Hepatocyte (in vitro differentiated cells): Measurements from ENCODE around the gene MCRS1. TPM values are rescaled to one million over a fixed set of nuclear protein-coding genes. Genes with fewer than 3 reads are reported as not detected.
"Not testable (repeated sequence)": the region's sequence is repeated elsewhere in the genome, so short reads cannot be mapped to it uniquely, and the experiment has no call there.

Experiments
- DNase-seq: peaks from one replicate; pipeline ENCODE4 v3.0.0-alpha.2; 2016; ENCODE audit warnings: low spot score
- H2AFZ ChIP-seq: fragments of 200-600 bp; sonication (generic); 2 replicates; pipeline ENCODE4 v1.6.0; 2016; ENCODE audit warnings: antibody characterized with exemption, mild to moderate bottlenecking
- H3K27ac ChIP-seq: fragments of 200-600 bp; sonication (generic); 2 replicates; pipeline ENCODE4 v1.5.1; 2016; ENCODE audit warnings: mild to moderate bottlenecking
- H3K27me3 ChIP-seq: fragments of 200-600 bp; sonication (generic); 2 replicates; pipeline ENCODE4 v1.6.1; 2016
- H3K36me3 ChIP-seq: fragments of 200-600 bp; sonication (generic); replicated peaks from 2 replicates; pipeline ENCODE4 v1.5.1; 2016; ENCODE audit warnings: low read depth; ENCODE audit not compliant: insufficient read depth
- H3K4me1 ChIP-seq: fragments of 200-600 bp; sonication (generic); 2 replicates; pipeline ENCODE4 v1.5.1; 2016; ENCODE audit warnings: mild to moderate bottlenecking, moderate library complexity; ENCODE audit not compliant: insufficient read depth
- H3K4me2 ChIP-seq: fragments of 200-600 bp; sonication (generic); 2 replicates; pipeline ENCODE4 v1.6.0; 2016
- H3K4me3 ChIP-seq: fragments of 200-600 bp; sonication (generic); 2 replicates; pipeline ENCODE4 v1.5.1; 2016; ENCODE audit warnings: mild to moderate bottlenecking
- H3K79me2 ChIP-seq: fragments of 200-600 bp; sonication (generic); 2 replicates; pipeline ENCODE4 v1.6.0; 2017; ENCODE audit warnings: mild to moderate bottlenecking
- H3K9me2 ChIP-seq: fragments of 200-600 bp; sonication (generic); replicated peaks from 2 replicates; pipeline ENCODE4 v1.6.0; 2017; ENCODE audit warnings: mild to moderate bottlenecking; ENCODE audit not compliant: insufficient read depth
- H3K9me3 ChIP-seq: fragments of 200-600 bp; sonication (generic); 2 replicates; pipeline ENCODE4 v1.5.1; 2016; ENCODE audit warnings: low read depth, mild to moderate bottlenecking
- H4K20me1 ChIP-seq: fragments of 200-600 bp; sonication (generic); 2 replicates; pipeline ENCODE4 v1.6.0; 2016; ENCODE audit warnings: mild to moderate bottlenecking; ENCODE audit not compliant: insufficient read depth, poor library complexity, severe bottlenecking
- CTCF ChIP-seq: fragments of 200-600 bp; sonication (generic); IDR thresholded peaks from 2 replicates; pipeline ENCODE4 v1.5.1; 2016; ENCODE audit warnings: antibody characterized with exemption, mild to moderate bottlenecking; ENCODE audit not compliant: poor library complexity
- EZH2 ChIP-seq: fragments of 200-600 bp; sonication (generic); IDR thresholded peaks from 2 replicates; pipeline ENCODE4 v1.6.1; 2016; ENCODE audit warnings: antibody characterized with exemption, mild to moderate bottlenecking, borderline replicate concordance
- EZH2phosphoT487 ChIP-seq: fragments of 200-600 bp; sonication (generic); IDR thresholded peaks from one replicate; pipeline ENCODE4 v1.6.1; 2018; ENCODE audit warnings: antibody characterized with exemption, mild to moderate bottlenecking, low read depth, moderate library complexity; ENCODE audit not compliant: unreplicated experiment, severe bottlenecking
- WGBS: methylation state at CpG from one replicate; pipeline ENCODE4 v1.1.6; 2016; ENCODE audit warnings: low lambda C conversion rate; ENCODE audit errors: missing lambda C conversion rate; 5-methylcytosine and 5-hydroxymethylcytosine counted together
- polyA plus RNA-seq: library from polyadenylated mRNA; unstranded; fragments of >200 nt; fragmentation: Nextera tagmentation; extraction: Ambion mirVana; gene quantifications from 2 replicates; pipeline ENCODE4 v1.2.1, GENCODE V29; 2016
- small RNA-seq: library from RNA; depleted of rRNA; stranded (forward); fragments of <200 nt; gene quantifications from one replicate; pipeline ENCODE3, GENCODE V24; 2014
- total RNA-seq: library from RNA; depleted of rRNA; stranded (reverse); fragments of >200 nt; gene quantifications from 2 replicates; pipeline ENCODE4 v1.2.3, GENCODE V29; 2014

The MCRS1 gene
- total and polyA plus RNA-seq, 2 experiments from 2014 or later, result 51.4 to 57.7 TPM

GRCh38 chr12:49515266-49515665, 52.7 kb downstream of the MCRS1 start:
- WGBS, result 69% methylated on average over 5 of the region's 5 CpGs
- Histone ChIP-seq H3K27ac (no peak overlapping the region), H3K27me3 (no peaks in the 10 kb centered on the region), H3K79me2 (no peaks in the 10 kb centered on the region), H2AFZ (no peak overlapping the region), H3K9me2 (no peaks in the 10 kb centered on the region), H3K9me3 (no peaks in the 10 kb centered on the region), H3K4me3 (no peak overlapping the region), H3K36me3 (no peaks in the 10 kb centered on the region), H3K4me2 (no peak overlapping the region), H4K20me1 (no peaks in the 10 kb centered on the region), H3K4me1 (no peaks in the 10 kb centered on the region)
- no peak for DNase-seq
- TF ChIP-seq CTCF, result no peak
- no peak for TF ChIP-seq EZH2phosphoT487
- no peak for TF ChIP-seq EZH2

GRCh38 chr12:49512546-49512945, 55.4 kb downstream of the MCRS1 start:
- Histone ChIP-seq H3K4me3 (no peak overlapping the region), H3K9me2 (no peaks in the 10 kb centered on the region), H3K27ac (no peak overlapping the region), H3K9me3 (no peaks in the 10 kb centered on the region), H3K27me3 (no peaks in the 10 kb centered on the region), H3K36me3 (no peaks in the 10 kb centered on the region), H3K4me1 (no peaks in the 10 kb centered on the region), H3K4me2 (no peak overlapping the region), H4K20me1 (no peaks in the 10 kb centered on the region), H3K79me2 (no peaks in the 10 kb centered on the region), H2AFZ (no peak overlapping the region)
- 81% methylated on average over 1 of the region's 1 CpG for WGBS
- no peak for DNase-seq
- TF ChIP-seq CTCF (no peak), EZH2phosphoT487 (no peak), EZH2 (no peak)

GRCh38 chr12:49511410-49511809, 56.5 kb downstream of the MCRS1 start:
- H3K4me1 ChIP-seq, result no peaks in the 10 kb centered on the region
- H3K79me2 ChIP-seq, result no peaks in the 10 kb centered on the region
- H3K4me2 ChIP-seq, result no peak overlapping the region
- H3K27ac ChIP-seq, result no peak overlapping the region
- DNase-seq, result no peak
- no peak for TF ChIP-seq EZH2
- no peak for TF ChIP-seq CTCF
- TF ChIP-seq EZH2phosphoT487, result no peak
- H3K9me2 ChIP-seq, result no peaks in the 10 kb centered on the region
- no peaks in the 10 kb centered on the region for H4K20me1 ChIP-seq
- H2AFZ ChIP-seq, result no peak overlapping the region
- no peak overlapping the region for H3K4me3 ChIP-seq
- no peaks in the 10 kb centered on the region for H3K27me3 ChIP-seq
- H3K9me3 ChIP-seq, result no peaks in the 10 kb centered on the region
- no peaks in the 10 kb centered on the region for H3K36me3 ChIP-seq

- H3K4me3 ChIP-seq, DNase-seq, H2AFZ ChIP-seq, H3K27me3 ChIP-seq, H4K20me1 ChIP-seq, H3K79me2 ChIP-seq, H3K36me3 ChIP-seq, H3K9me3 ChIP-seq, H3K4me1 ChIP-seq, H3K9me2 ChIP-seq, H3K4me2 ChIP-seq, H3K27ac ChIP-seq: not testable (repeated sequence)
- 96% methylated on average over 8 of the region's 8 CpGs for WGBS
These were observed 58.3 kb downstream of the MCRS1 start for GRCh38 chr12:49509681-49510080.

Small RNAs within 50 kb of the gene (small RNA-seq; reads per million reads assigned to genes)
- gene POLR2KP1, result not detected
- gene RNU6-834P, result not detected

Other genes starting within 250 kb of the MCRS1 start
- 3.4 and 4.1 TPM in 2 replicates for gene TROAP, start 244.9 kb downstream of the MCRS1 start, total RNA-seq
- 8.0 and 12.5 TPM in 2 replicates for gene TROAP, start 244.9 kb downstream of the MCRS1 start, polyA plus RNA-seq
- gene C1QL4, start 231.0 kb downstream of the MCRS1 start, total RNA-seq, result not detected in 2 replicates
- not detected in 2 replicates for gene C1QL4, start 231.0 kb downstream of the MCRS1 start, polyA plus RNA-seq
- gene DNAJC22, start 221.3 kb downstream of the MCRS1 start, total RNA-seq, result 28.3 and 30.7 TPM in 2 replicates
- 16.1 and 17.8 TPM in 2 replicates for gene DNAJC22, start 221.3 kb downstream of the MCRS1 start, polyA plus RNA-seq
- gene SPATS2, start 200.7 kb downstream of the MCRS1 start, total RNA-seq, result 24.9 and 26.5 TPM in 2 replicates
- gene SPATS2, start 200.7 kb downstream of the MCRS1 start, polyA plus RNA-seq, result 36.8 and 39.8 TPM in 2 replicates
- 0.30 and 1.0 TPM in 2 replicates for gene KCNH3, start 29.1 kb downstream of the MCRS1 start, total RNA-seq
- 0.43 and 1.1 TPM in 2 replicates for gene KCNH3, start 29.1 kb downstream of the MCRS1 start, polyA plus RNA-seq
- gene FAM186B, start 37.5 kb upstream of the MCRS1 start, total RNA-seq, result 0.17 and 0.52 TPM in 2 replicates
- 0.69 TPM in 1 of 2 replicates, not detected in the other for gene FAM186B, start 37.5 kb upstream of the MCRS1 start, polyA plus RNA-seq
- gene PRPF40B, start 55.4 kb upstream of the MCRS1 start, total RNA-seq, result 11.1 and 14.9 TPM in 2 replicates
- gene PRPF40B, start 55.4 kb upstream of the MCRS1 start, polyA plus RNA-seq, result 30.1 and 34.5 TPM in 2 replicates
- 8.3 TPM in 2 replicates for gene FMNL3, start 139.3 kb upstream of the MCRS1 start, total RNA-seq
- 3.6 and 5.8 TPM in 2 replicates for gene FMNL3, start 139.3 kb upstream of the MCRS1 start, polyA plus RNA-seq
- gene TMBIM6, start 173.4 kb upstream of the MCRS1 start, total RNA-seq, result 534 and 591 TPM in 2 replicates
- 743 and 805 TPM in 2 replicates for gene TMBIM6, start 173.4 kb upstream of the MCRS1 start, polyA plus RNA-seq